HG03565 (cell line): ENCODE data around the gene ADORA2B.
"Not testable (repeated sequence)": the region's sequence is repeated elsewhere in the genome, so short reads cannot be mapped to it uniquely, and the experiment has no call there.

Experiments used
- ATAC-seq: cut with Tn5 transposase; IDR thresholded peaks from one replicate; pipeline ENCODE4 v1.9.1; 2021; ENCODE audit warnings: mild to moderate bottlenecking, moderate library complexity; ENCODE audit not compliant: unreplicated experiment

Gene ADORA2B

DNA sequence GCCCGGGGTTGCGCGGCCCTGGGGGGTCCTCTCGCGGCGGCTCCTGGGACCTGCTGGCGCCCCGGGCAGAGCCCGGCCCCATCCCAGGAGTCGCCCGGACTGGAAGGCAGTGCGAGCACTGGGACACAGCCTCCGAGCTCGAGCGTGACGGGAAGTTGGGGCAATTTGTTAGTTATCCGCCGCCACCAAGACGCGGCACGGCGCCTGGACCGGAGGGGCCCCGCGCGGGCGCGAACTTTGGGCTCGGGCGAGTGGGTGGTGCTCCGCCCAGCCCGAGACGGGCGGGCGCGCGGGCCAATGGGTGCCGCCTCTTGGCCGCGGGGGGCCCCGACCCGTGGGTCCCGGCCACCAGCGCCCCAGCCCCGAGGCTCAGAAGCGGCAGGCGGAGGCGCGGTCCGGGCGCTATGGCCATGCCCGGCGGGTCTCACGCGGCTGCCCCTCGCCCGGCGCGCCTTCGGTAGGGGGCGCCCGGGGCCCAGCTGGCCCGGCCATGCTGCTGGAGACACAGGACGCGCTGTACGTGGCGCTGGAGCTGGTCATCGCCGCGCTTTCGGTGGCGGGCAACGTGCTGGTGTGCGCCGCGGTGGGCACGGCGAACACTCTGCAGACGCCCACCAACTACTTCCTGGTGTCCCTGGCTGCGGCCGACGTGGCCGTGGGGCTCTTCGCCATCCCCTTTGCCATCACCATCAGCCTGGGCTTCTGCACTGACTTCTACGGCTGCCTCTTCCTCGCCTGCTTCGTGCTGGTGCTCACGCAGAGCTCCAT lies at the start of gene ADORA2B:
Gene ADORA2B (plus strand): TSS at position 372 of the 768 bp plus-strand sequence. CDS start 119 bp downstream, at position 491.
- ATAC-seq = peak; percentile 44

DNA sequence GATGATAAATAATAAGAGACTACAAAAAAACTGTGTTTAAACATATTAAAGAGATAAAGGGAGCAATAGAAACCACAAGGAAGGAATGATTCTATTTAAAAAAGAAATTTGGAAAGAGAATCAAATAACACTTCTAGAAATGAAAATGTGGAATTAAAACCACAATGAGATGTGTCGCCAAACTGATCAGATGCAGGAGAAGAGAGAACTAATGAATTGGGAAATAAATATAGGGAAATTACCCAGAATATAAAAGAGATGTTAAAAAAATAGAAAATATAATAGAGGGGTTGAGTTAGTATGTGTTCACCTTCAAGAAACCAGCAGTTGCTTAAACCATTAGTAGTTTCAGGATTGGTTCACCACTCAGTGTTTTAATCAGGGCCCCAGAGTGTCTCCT lies 48.7 kb upstream of the ADORA2B start:
- ATAC-seq = no peak

DNA sequence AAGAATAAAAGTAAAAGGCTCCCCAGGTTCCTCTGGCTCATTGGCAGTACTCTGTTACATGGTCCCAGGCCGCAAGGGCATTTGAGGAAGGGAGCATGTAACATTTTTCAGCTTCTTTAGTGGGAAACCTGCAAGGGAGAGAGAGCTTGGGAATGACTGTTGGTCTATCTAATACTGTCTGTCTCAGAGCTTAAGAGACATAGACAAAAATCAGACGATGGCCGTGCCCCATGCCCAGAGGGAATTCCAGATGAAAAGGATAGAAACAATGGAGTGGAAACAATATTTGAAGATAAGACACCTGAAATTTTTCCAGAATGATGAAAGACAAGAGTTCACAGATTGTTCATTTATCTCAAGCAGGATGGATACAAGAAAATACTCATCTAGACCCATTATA lies 48.1 kb upstream of the ADORA2B start:
- ATAC-seq = no peak

DNA sequence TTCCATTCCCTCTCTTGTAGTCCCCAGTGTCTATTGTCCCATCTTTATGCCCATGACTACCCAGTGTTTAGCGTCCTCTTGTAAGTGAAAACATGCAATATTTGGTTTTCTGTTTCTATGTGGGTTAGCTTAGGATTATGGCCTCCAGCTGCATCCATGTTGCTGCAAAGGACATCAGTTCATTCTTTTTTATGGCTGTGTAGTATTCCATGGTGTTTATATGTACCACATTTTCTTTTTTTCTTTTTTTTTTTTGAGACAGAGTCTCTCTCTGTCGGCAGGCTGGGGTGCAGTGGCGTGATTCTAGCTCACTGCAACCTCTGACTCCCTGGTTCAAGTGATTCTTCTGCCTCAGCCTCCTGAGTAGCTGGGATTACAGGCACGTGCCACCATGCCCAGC lies 45.3 kb upstream of the ADORA2B start:
- ATAC-seq = not testable (repeated sequence)

DNA sequence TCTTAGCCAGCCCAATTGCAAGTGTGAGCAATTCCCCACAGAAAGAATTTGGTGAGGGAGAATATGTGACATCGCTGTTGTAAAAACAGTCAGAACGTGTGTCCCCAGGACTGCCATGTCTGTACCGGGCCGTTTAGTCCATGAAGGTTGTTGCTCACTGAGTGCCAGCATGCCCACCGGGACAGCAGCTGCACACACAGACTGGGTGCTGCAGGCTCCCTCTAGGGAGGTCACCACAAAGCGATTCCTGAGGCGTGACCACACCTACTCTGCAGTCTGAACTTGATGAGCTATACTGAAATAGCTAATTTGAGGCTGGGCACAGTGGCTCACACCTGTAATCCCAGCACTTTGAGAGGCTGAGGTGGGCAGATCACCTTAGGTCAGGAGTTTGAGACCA lies 44.1 kb upstream of the ADORA2B start:
- ATAC-seq = no peak

DNA sequence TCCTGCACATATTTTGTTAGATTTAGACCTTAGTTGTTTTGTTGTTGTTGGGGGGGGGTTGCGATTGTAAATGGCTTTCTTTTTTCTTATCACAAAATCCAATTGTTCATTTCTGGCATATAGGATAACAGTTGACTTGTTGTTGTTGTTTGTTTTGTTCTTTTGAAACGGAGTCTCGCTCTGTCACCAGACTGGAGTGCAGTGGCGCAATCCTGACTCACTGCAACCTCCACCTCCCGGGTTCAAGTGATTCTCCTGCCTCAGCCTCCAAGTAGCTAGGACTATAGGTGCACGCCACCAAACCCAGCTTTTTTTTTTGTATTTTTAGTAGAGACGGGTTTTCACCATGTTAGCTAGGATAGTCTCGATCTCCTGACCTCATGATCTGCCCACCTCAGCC lies 39.7 kb upstream of the ADORA2B start:
- ATAC-seq = not testable (repeated sequence)

DNA sequence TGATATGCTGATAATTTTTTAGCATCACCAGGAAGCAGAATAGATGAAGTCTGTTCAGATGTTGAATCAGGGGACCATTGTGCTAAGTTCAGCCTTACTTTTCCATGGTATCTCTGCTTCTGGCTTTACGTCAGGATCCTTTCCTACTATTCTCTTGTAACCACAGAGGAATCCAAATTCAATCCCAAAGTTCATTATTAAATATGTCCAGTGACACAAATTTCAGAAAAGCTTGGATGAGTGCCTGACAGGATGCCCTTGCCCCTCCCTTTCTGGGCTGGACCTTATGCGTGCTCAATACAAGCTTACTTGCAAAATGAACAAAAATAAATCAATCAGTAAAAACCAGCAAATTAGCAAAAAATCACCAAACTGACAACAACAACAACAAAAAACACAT lies 37.6 kb upstream of the ADORA2B start:
- ATAC-seq = no peak

DNA sequence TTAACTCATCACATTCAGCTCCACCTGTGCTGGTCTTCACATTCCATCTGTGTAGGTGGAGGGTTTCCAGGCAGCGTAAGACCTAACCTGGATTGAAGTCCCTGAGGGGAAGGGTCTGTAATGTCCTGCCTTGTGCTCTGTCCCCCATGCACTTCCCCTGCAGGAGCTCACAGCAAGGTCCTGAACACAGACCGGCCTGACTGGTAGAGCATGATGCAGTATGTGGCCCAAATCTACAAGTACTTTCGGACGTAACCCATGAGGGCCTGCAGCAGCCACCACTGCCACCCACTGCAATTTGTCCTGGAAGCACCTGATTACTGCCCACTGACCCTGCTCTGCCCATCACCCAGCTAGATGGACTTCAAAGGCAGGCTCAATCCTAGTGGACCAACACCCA lies 36.6 kb upstream of the ADORA2B start:
- ATAC-seq = no peak

DNA sequence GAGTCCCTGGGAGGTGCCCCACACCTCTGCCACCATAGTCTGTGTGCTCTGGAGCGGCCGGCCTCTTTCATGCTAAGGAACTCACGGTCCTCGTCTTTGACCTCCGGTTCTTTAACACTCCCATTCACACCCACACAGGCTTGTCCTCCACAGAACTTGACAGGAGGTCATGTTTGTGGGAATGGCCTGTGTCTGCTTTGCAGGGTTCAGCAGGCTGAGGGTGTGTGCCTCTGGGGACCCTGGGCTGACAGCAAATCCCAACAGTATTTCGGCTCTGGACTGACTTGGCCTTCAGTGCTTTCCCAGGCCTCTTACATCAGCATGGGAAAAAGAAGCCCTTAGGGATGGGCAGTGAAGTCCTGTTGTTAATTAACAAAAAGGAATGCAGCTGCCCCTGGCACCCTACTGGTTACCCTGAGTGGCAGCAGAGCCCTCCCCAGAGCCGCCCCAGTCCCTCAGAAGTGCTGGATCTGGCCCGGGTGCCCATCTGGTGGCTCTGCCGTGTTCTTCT lies 35.4 kb upstream of the ADORA2B start:
- ATAC-seq = no peak

DNA sequence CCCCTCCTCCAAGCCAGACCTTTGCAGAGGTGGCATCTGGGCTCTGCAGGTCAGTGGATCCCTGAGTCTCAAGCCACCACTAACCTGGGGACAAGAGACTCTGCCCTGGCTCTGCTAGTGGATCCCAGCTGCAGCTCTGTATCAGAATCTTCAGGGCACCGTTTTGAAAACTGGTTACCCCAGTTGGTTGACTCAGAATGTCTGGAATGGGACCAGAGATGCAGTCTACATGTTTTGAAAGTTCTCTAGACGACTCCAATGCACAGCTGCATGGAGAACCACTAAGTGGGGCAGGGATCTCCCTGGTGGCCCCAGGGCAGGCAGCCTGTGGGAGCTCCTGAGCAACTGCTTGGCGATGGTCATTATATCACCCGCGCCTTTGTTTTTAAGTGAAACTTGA lies 34.1 kb upstream of the ADORA2B start:
- no peak for ATAC-seq

DNA sequence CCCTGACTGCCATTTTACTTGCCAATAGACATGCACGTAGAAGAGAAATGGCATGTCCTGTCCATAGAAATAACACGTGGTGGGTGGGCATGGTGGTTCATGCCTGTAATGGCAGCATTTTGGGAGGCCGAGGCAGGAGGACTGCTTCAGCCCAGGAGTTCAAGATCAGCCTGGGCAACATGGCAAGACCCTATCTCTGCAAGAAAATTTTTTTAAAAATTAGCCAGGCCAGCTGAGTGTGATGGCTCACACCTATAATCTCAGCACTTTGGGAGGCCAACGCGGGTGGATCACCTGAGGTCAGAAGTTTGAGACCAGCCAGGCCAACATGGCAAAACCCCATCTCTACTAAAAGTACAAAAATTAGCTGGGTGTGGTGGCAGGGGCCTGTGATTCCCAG lies 33.2 kb upstream of the ADORA2B start:
- ATAC-seq = not testable (repeated sequence)

DNA sequence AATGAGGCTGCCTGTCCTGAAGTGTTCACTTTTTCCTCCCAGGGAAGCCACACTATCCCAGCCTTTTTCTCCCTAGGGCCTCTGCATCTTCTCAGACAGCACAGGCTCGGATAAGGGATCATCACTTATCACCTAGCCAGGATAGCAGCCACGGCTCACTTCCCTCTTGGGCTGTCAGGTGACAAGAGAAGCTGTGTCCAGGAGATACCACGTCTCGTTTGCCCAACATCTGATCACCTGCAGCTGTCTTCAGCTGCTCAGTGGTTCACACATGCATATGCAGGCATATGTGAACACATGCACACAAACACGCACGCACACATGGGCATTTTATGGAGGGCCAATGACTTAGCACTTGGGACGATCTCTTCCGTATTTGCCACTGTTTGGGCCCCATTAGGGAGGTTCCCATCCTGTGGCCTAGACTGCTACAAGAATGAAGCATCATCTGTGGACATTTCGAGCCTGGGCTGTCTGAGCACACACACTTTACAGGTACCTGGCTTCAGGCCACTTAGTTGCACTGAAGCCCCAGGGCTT lies 32.4 kb upstream of the ADORA2B start:
- no peak for ATAC-seq

DNA sequence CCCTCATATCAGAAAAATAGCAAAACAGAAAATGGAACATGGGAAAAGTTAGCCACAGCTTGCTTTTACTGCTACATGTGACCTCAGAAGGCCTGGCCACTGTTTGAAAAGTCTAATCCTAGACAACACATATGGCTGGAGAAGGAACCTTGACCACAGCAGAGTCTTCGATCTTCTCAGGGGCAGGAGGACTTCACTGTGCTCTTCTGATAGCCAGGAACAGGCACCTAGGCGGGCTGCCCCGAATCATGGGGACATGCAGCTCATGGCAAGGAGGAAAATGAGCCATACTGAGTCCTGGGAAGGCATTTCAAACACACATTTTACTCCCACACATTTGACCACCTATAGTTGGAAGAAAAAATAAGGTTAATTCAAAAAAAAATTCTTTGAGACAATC lies 31.1 kb upstream of the ADORA2B start:
- no peak for ATAC-seq

DNA sequence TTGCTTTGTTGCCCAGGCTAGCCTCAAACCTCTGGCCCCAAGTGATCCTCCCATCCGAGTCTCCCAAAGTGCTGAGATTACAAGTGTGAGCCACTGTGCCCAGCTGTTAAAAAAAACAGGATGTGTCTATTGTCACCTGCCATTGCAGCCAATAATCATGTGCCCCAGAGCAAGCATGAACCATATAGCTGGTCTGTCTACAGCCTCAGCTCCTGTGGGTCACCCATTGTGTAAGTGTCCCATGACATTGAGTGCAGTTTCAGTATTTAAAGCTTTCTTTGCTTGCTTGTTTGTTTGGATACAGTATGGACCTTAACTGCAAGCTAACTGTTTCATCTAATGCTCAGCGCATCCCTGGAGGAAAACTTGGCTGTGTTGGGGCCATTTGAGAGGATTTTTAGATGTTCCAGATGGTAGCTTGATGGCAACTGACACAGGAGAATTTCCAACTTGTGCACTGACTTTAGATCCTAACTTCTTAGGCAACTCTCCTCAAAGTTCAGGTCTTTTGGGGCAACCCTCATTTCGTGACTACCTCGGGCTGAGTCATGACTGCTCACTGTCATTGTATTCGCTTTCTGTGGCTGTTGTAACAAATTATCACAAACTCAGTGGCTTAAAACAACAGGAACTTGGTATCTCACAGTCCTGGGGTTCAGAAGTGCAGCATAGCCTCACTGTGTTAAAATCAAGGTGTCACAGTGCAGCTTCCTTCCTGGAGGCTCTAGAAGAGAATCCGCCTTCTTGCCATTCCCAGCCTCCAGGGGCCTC lies 30.3 kb upstream of the ADORA2B start:
- ATAC-seq = no peak

DNA sequence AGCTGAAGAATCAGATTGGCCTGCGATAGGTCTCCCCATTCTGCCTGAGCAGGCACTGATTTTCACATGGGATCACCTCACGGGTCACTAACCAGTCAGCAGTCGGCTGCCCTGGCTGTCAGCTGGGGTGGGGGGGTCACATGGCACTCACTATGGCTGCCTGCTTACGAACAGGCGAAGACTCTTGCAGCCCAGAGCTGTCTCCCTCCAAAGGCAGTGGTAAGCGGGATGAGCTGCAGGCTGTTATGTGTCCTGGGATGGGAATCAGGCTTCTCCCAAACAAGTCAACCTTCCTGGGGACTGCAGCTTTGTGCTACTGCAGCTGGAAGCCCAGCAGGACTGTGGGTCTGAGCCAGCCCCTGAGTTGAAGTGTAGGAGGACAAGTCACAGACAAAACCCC lies 29.0 kb upstream of the ADORA2B start:
- ATAC-seq = no peak

DNA sequence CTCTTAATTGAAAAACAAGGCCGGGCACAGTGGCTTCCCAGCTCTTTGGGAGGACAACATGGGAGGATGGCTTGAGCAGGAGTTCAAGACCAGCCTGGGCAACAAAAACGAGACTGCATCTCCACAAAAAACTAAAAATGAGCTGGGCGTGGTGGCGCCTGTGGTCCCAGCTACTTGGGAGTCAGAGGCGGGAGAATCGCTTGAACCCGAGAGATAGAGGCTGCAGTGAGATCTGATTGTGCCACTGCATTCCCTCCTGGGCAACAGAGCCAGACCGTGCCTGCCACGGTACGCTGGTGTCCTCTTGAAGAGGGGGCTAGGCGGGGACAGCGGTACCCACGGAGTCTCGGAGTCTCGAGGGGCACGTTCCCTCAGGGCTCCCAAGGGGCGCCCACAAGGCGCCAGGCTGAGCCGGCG lies 27.9 kb upstream of the ADORA2B start:
- no peak for ATAC-seq

DNA sequence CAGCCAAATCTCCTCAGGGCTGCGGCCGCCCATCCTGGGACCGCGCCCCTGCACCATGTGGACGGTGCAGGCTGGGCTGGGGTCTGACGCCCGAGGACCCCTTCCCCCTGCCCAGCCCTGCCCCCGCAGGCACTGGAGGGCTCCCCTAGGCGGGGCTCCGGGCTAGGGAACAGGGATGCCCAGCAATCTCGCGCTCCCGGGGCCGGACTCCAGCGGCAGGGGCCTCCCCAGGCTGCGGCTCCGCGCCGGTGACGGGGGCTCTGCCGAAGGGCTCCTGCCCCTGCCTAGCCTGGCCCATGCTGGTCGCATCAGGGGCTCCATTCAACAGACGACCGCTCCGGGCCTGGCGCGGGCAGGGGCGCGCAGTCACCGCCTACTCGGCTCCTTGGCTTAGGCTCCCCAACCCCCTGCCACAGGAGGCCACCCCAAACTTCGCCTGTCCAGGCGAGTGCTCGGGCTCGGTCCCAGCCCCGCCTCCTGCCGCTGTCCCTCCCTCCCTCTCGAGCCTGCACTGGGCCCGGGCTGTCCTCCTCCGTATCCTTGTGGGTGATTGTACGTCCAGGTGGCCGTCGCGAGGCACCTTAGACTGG lies 27.4 kb upstream of the ADORA2B start:
- ATAC-seq = no peak

DNA sequence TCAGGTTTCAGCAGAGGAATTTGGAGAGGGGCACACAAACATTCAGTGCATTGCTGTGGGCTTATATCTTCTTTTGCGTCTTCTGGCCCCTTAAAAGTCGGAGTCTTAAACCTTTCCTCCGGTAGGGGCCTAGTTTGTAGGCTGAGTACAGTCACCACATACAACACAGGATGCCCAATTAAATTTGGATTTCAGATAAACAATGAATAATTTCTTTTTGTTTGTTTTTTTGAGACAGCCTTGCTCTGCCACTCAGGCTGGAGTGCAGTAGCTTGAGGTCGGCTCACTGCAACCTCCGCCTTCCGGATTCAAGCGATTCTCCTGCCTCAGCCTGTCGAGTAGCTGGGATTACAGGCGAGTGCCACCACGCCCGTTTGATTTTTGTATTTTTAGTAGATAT lies 26.7 kb upstream of the ADORA2B start:
- ATAC-seq = no peak

DNA sequence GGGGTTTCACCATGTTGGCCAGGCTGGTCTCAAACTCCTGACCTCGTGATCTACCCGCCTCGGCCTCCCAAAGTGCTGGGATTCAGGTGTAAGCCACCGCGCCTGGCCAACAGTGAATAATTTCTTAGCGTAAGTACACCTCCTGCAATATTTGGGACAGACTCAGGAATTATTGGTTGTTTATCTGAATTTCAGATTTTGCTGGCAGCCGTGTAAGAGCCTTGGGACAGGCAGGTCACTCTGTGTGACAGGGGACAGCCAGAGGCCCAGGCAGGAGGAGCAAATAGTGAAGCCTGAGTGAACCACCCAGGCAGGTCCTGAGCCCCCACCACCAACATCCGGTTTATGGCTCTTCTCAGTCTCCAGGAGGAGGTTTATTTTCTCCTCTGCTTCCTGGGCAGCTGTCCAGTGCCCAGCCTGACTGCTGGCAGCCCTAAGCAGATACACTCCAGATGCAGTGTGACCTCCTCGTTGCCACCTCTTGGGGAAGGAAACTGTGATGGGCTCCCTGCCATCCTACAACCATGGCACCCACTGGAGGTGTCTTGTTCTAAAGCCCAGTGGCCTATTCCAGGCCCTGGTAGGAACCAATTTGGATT lies 26.2 kb upstream of the ADORA2B start:
- ATAC-seq = no peak

DNA sequence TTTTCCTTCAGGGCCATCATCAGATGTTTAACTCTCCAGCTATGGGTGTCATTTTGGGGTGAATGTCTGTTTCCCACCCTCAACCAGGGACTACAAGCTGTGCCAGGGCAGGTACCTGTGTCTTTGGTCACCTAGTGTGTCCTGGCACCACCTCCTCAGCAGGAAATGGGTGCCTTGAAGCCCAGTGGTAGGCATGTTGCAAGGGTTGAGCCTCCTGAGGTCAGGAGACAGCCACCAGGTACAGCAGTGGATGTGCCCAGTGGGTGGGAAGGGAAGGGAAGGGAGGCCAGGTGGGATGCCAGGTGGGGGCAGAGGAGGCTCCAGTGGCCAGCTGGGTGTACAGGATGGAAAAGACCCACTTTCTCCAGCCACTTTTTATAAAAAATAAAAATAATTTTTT lies 25.5 kb upstream of the ADORA2B start:
- ATAC-seq = no peak

DNA sequence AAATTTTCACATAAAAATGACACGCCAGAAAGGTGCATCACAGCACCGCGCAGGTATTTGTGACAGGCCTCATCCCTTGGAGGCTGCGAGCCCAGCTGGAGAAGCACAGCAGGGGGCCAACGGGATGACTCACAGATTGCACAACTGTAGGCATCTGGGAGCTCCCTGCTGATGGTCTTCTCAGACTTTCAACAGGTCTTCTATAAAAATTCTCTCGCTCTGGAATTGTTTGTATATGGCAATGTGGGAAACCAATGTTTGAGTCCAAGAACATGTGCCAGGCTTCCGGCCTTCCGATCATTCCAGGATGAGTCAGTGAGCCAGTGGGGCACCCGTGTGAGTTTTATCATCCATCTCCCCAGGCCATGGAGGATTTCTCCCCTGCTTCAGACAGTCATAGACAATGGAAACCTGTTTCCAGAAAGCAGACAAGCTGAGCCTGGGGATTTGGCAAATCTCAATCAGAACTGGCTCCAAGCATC lies 24.1 kb upstream of the ADORA2B start:
- ATAC-seq = no peak
